ENCODE data around the gene ELANE.
"Not testable (repeated sequence)": the region's sequence is repeated elsewhere in the genome, so short reads cannot be mapped to it uniquely, and the experiment has no call there.

ELANE gene

GRCh38 chr19:848386-848921, 3.6 kb upstream of the ELANE start:
- TF ChIP-seq ZFX (IDR thresholded peaks at IDR 0.05; ENCODE audit: borderline replicate concordance) (no peak), CTCF (IDR thresholded peaks at IDR 0.05) (no peak)
- no peak overlapping the region for H3K27ac ChIP-seq

GRCh38 chr19:849195-849594, 2.9 kb upstream of the ELANE start:
- H3K27ac ChIP-seq = not testable (repeated sequence)

DNA sequence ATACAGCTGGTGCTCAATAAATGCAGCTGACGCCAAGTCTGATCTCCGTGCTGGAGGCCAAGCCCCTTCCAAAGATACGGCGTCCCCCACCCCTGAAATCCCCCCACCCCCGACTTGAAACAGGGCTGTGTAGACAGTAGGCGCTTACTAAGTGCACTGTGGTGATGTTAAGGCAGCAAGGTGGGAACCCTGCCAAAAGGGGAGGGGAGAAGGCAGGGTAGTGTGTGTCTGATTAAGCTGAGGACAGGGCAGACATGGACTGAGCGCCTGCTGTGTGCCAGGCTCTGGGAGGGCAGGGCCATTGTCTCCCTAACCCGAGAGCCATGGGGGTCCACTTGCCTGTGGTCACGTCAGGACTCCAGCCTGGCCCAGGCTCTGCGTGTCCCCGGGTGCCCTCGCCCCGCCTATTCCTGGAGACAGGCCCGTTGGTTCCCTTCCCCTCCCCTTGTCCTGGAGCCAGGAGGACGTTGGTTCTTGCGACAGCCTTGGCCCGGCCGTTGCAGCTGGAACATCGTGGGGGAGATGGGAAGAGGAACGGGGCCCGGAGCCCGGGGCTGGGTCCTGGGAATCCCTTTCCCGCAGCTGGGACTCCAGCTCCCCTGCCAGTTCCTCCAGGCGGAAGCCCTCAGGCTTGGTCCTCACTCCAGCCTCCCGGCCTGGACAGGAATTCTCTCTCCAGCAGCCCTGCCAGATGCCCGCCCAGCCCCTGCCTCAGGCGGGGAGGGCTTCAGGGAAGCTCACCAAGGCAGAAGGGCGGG, 1.7 kb upstream of the ELANE start:
- no peak overlapping the region for H3K27ac ChIP-seq
- TF ChIP-seq CTCF (IDR thresholded peaks at IDR 0.05) = no peak
- TF ChIP-seq ZFX (IDR thresholded peaks at IDR 0.05; ENCODE audit: borderline replicate concordance) = no peak

GRCh38 chr19:850979-851335, 1.1 kb upstream of the ELANE start:
- no peak overlapping the region for H3K27ac ChIP-seq
- TF ChIP-seq CTCF (IDR thresholded peaks at IDR 0.05) (no peak), ZFX (IDR thresholded peaks at IDR 0.05; ENCODE audit: borderline replicate concordance) (no peak)

GRCh38 chr19:853014-853585, 997 bp downstream of the ELANE start:
- no peak for TF ChIP-seq ZFX (IDR thresholded peaks at IDR 0.05; ENCODE audit: borderline replicate concordance)
- no peak for TF ChIP-seq CTCF (IDR thresholded peaks at IDR 0.05)
- H3K27ac ChIP-seq = no peak overlapping the region

- not testable (repeated sequence) for H3K27ac ChIP-seq
These were observed 1.6 kb downstream of the ELANE start for GRCh38 chr19:853614-854220.

GRCh38 chr19:854549-854948, 2.4 kb downstream of the ELANE start:
- no peak overlapping the region for H3K27ac ChIP-seq
- TF ChIP-seq ZFX (IDR thresholded peaks at IDR 0.05; ENCODE audit: borderline replicate concordance) = no peak
- TF ChIP-seq CTCF (IDR thresholded peaks at IDR 0.05) = no peak

- TF ChIP-seq ZFX (IDR thresholded peaks at IDR 0.05; ENCODE audit: borderline replicate concordance) = no peak
- TF ChIP-seq CTCF (IDR thresholded peaks at IDR 0.05) = no peak
- H3K27ac ChIP-seq = no peak overlapping the region
These were observed 3.0 kb downstream of the ELANE start for GRCh38 chr19:855142-855541.

Data from 22Rv1 (cell line).